Liver (tissue), 9 donors: ENCODE measurements around the gene HMG20B. TPM values are rescaled to one million over a fixed set of nuclear protein-coding genes. Genes with fewer than 3 reads are reported as not detected.

Experiments used
- DNase-seq: peaks from one replicate; pipeline ENCODE4 v3.0.0-alpha.2; 2017; ENCODE audit warnings: low spot score
- H3K27ac ChIP-seq, 2 donors: one replicate each; pipeline ENCODE4 v1.7.0; 2013; ENCODE audit warnings: inconsistent platforms in 2 of 2, low read length in 2 of 2, control low read depth in 1 of 2, low read depth in 1 of 2, mild to moderate bottlenecking in 1 of 2
- H3K27me3 ChIP-seq, 4 donors: one replicate each; pipeline versions ENCODE4 v1.6.1 to v1.7.0; 2013; ENCODE audit warnings: low read length in 3 of 4, inconsistent platforms in 1 of 4, mild to moderate bottlenecking in 1 of 4, moderate library complexity in 1 of 4; ENCODE audit not compliant: control insufficient read depth in 4 of 4, insufficient read depth in 4 of 4
- H3K36me3 ChIP-seq, 4 donors: one replicate each; pipeline versions ENCODE4 v1.6.1 to v1.7.0; 2013; ENCODE audit warnings: low read length in 3 of 4, mild to moderate bottlenecking in 3 of 4, low read depth in 1 of 4, moderate library complexity in 1 of 4; ENCODE audit not compliant: control insufficient read depth in 4 of 4, insufficient read depth in 3 of 4
- H3K4me1 ChIP-seq, 4 donors: one replicate each; pipeline versions ENCODE4 v1.6.1 to v1.7.0; 2013; ENCODE audit warnings: low read length in 3 of 4, mild to moderate bottlenecking in 3 of 4, moderate library complexity in 1 of 4; ENCODE audit not compliant: control insufficient read depth in 4 of 4, insufficient read depth in 4 of 4
- H3K4me3 ChIP-seq, 3 donors: one replicate each; pipeline versions ENCODE4 v1.6.1 to v1.7.0; 2013; ENCODE audit warnings: low read length in 3 of 3, control low read depth in 1 of 3, low read depth in 1 of 3, mild to moderate bottlenecking in 1 of 3
- H3K9ac ChIP-seq, 2 donors: one replicate each; pipeline ENCODE4 v1.7.0; 2013; ENCODE audit warnings: low read length in 2 of 2, mild to moderate bottlenecking in 2 of 2, moderate library complexity in 2 of 2, control low read depth in 1 of 2, low read depth in 1 of 2
- H3K9me3 ChIP-seq, 4 donors: one replicate each; pipeline versions ENCODE4 v1.6.1 to v1.7.0; 2013; ENCODE audit warnings: low read length in 3 of 4; ENCODE audit not compliant: control insufficient read depth in 4 of 4
- FOXA2 ChIP-seq: IDR thresholded peaks from 2 replicates; pipeline ENCODE4 v1.6.1; 2016; ENCODE audit warnings: antibody characterized with exemption
- GABPA ChIP-seq, 2 donors: IDR thresholded peaks in 1 of 2; conservative IDR thresholded peaks in 1 of 2; 2 replicates each; pipeline ENCODE4 v1.6.1; 2016; ENCODE audit warnings: antibody characterized with exemption in 2 of 2, mild to moderate bottlenecking in 1 of 2, moderate library complexity in 1 of 2
- HNF4A ChIP-seq, 2 donors: conservative IDR thresholded peaks; 2 replicates each; pipeline ENCODE4 v1.6.1; 2016; ENCODE audit warnings: antibody characterized with exemption in 2 of 2, mild to moderate bottlenecking in 2 of 2
- JUND ChIP-seq, 2 donors: IDR thresholded peaks; 2 replicates each; pipeline ENCODE4 v1.6.1; 2016; ENCODE audit warnings: antibody characterized with exemption in 2 of 2
- MAX ChIP-seq: IDR thresholded peaks from 2 replicates; pipeline ENCODE4 v1.6.1; 2016; ENCODE audit warnings: antibody characterized with exemption
- RAD21 ChIP-seq, 2 donors: IDR thresholded peaks; 2 replicates each; pipeline ENCODE4 v1.6.1; 2016; ENCODE audit warnings: antibody characterized with exemption in 2 of 2, mild to moderate bottlenecking in 2 of 2
- RXRA ChIP-seq, 2 donors: IDR thresholded peaks; 2 replicates each; pipeline ENCODE4 v1.6.1; 2017 to 2018; ENCODE audit warnings: antibody characterized with exemption in 2 of 2, mild to moderate bottlenecking in 1 of 2
- SP1 ChIP-seq: IDR thresholded peaks from 2 replicates; pipeline ENCODE4 v1.6.1; 2018; ENCODE audit warnings: antibody characterized with exemption, mild to moderate bottlenecking
- YY1 ChIP-seq: IDR thresholded peaks from 2 replicates; pipeline ENCODE4 v1.6.1; 2016; ENCODE audit warnings: antibody characterized with exemption, mild to moderate bottlenecking
- WGBS: extraction: QIAGEN DNeasy Blood & Tissue Kit; methylation state at CpG from one replicate; pipeline ENCODE4 v1.1.7; 2013; 5-methylcytosine and 5-hydroxymethylcytosine counted together
- polyA plus RNA-seq, 2 donors: library from polyadenylated mRNA; stranded (reverse) in 1 of 2; unstranded in 1 of 2; fragments of 200-250 nt in 1 of 2; fragments of >200 nt in 1 of 2; fragmentation: Nextera tagmentation in 1 of 2; extraction: Ambion mirVana in 1 of 2; gene quantifications; one replicate each; pipeline versions ENCODE4 v1.2.1 to v1.2.3, GENCODE V29; 2013 to 2015
- total RNA-seq, 2 donors: library from RNA; depleted of rRNA; stranded (reverse); fragments of >200 nt; gene quantifications; one replicate each; pipeline ENCODE4 v1.2.3, GENCODE V29; 2014
- TF ChIP-seq, protein P1 (sequence below): IDR thresholded peaks from 2 replicates; pipeline ENCODE4 v1.6.1; 2016; ENCODE audit warnings: antibody characterized with exemption, mild to moderate bottlenecking
- TF ChIP-seq, protein P2 (sequence below): IDR thresholded peaks from 2 replicates; pipeline ENCODE4 v1.6.1; 2016; ENCODE audit warnings: antibody characterized with exemption
- donor health status: healthy.
- donor health status: healthy.
- donor health status: healthy.
- donor health status: healthy.
- donor health status: healthy.

HMG20B gene
- total and polyA plus RNA-seq, 4 donors: 28.6 to 35.1 (median 30.5) TPM

GRCh38 chr19:3557461-3558248 is 15.1 kb upstream of the HMG20B start, which contains the start of gene MFSD12:
MFSD12 (minus strand) TSS chr19:3557586; CDS start chr19:3557403, 183 bp downstream.
- Histone ChIP-seq H3K27ac (peak within 1 kb of the TSS; percentile 69 to 75), H3K36me3 (no peaks in the 10 kb centered on the region), H3K4me1 (peaks cover 9 to 42% (median 25%) of the 10 kb centered on the region in 4 donors), H3K27me3 (no peaks in the 10 kb centered on the region), H3K4me3 (peak within 1 kb of the TSS; percentile 80 to 96 (median 88)), H3K9me3 (no peaks in the 10 kb centered on the region), H3K9ac (peak within 1 kb of the TSS; percentile 45 to 76)
- TF ChIP-seq RAD21 (IDR thresholded peaks at IDR 0.05): peak in 1 of 2 donors; percentile 8
- TF ChIP-seq, protein P1, sequence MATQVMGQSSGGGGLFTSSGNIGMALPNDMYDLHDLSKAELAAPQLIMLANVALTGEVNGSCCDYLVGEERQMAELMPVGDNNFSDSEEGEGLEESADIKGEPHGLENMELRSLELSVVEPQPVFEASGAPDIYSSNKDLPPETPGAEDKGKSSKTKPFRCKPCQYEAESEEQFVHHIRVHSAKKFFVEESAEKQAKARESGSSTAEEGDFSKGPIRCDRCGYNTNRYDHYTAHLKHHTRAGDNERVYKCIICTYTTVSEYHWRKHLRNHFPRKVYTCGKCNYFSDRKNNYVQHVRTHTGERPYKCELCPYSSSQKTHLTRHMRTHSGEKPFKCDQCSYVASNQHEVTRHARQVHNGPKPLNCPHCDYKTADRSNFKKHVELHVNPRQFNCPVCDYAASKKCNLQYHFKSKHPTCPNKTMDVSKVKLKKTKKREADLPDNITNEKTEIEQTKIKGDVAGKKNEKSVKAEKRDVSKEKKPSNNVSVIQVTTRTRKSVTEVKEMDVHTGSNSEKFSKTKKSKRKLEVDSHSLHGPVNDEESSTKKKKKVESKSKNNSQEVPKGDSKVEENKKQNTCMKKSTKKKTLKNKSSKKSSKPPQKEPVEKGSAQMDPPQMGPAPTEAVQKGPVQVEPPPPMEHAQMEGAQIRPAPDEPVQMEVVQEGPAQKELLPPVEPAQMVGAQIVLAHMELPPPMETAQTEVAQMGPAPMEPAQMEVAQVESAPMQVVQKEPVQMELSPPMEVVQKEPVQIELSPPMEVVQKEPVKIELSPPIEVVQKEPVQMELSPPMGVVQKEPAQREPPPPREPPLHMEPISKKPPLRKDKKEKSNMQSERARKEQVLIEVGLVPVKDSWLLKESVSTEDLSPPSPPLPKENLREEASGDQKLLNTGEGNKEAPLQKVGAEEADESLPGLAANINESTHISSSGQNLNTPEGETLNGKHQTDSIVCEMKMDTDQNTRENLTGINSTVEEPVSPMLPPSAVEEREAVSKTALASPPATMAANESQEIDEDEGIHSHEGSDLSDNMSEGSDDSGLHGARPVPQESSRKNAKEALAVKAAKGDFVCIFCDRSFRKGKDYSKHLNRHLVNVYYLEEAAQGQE: peak; percentile 19
- TF ChIP-seq SP1: peak; percentile 70
- TF ChIP-seq GABPA (IDR thresholded peaks at IDR 0.05 in 1 of 2, conservative IDR thresholded peaks at IDR 0.05 in 1 of 2): peak in 1 of 2 donors; percentile 42
- no peak for TF ChIP-seq RXRA (IDR thresholded peaks at IDR 0.05)
- peak; percentile 96 for DNase-seq
- WGBS: 2% methylated on average over 81 of the region's 81 CpGs

DNA sequence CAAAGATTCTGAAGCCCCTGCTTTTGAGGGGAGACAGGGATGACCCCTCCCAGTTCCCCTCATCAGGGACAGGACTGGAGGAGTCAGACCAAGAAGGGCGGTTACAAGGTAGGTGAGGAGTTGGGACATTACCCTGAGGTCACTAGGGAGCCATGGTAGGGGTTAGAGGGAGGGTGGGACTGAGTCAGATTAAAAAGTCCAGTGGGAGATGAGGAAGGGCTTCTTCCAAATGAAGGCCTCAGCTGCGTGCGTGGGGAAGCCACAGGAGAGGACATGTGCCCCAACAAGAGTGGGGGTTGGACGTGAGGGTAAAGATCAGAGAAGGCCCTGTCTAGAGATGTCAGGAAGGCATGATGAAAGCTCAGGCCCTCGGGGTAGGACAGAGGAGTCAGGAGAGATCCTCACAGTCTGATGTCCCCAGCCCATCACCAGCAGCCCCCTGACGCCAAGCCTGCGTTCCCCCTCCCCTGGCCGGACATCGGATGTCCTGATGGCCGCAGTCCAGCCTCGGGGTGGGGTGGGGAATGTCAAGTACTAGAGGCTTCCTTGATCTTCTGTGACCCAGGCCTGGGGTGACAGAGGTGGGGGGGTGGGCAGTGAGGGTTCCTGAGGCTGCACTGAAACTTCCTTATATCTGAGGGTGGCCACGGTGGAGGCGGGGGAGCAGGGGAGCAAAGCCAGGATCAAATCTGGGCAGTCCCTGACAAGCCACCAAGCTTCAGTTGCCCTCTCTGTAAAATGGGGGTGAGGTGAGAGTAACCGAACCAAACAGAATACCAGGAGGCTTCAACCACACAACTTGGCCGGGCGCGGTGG is 8.8 kb upstream of the HMG20B start:
- DNase-seq: no peak
- Histone ChIP-seq H3K4me3 (no peak overlapping the region), H3K36me3 (no peaks in the 10 kb centered on the region), H3K4me1 (no peaks in the 10 kb centered on the region), H3K9ac (no peak overlapping the region), H3K9me3 (no peaks in the 10 kb centered on the region), H3K27me3 (no peaks in the 10 kb centered on the region), H3K27ac (no peak overlapping the region)
- TF ChIP-seq, protein P2, sequence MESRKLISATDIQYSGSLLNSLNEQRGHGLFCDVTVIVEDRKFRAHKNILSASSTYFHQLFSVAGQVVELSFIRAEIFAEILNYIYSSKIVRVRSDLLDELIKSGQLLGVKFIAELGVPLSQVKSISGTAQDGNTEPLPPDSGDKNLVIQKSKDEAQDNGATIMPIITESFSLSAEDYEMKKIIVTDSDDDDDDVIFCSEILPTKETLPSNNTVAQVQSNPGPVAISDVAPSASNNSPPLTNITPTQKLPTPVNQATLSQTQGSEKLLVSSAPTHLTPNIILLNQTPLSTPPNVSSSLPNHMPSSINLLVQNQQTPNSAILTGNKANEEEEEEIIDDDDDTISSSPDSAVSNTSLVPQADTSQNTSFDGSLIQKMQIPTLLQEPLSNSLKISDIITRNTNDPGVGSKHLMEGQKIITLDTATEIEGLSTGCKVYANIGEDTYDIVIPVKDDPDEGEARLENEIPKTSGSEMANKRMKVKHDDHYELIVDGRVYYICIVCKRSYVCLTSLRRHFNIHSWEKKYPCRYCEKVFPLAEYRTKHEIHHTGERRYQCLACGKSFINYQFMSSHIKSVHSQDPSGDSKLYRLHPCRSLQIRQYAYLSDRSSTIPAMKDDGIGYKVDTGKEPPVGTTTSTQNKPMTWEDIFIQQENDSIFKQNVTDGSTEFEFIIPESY: no peak
- TF ChIP-seq MAX (no peak), RAD21 (IDR thresholded peaks at IDR 0.05) (no peak), JUND (IDR thresholded peaks at IDR 0.05) (no peak), YY1 (no peak), HNF4A (conservative IDR thresholded peaks at IDR 0.05) (no peak), SP1 (no peak), FOXA2 (no peak)
- WGBS: 76% methylated on average over 17 of the region's 17 CpGs
